ENCODE data around the gene MACROD1. TPM values are rescaled to one million over a fixed set of nuclear protein-coding genes. Genes with fewer than 3 reads are reported as not detected.

The MACROD1 gene
- total RNA-seq, 2 donors from 2014 or later: 24.7 to 65.4 TPM

DNA sequence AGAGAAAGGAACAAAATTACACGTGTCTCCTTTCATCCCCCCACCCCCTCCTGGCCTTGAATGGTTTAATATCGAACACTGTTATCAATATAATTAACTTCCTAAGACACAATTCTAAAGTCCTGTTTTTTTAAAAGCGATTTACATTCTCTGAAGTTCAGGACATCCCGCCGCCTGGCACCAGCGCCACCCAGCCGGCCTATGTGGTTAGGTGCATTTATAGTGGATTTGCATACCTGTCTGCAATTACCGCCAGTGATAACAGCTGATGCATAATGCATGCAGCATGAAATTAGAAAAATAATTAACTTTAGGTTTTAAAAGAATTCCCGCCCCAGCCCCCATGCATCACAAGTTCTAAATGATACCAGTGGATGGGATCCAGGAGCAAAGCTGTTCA, 58.6 kb downstream of the MACROD1 start:
- TF ChIP-seq POLR2A (IDR thresholded peaks at IDR 0.05) (no peak), CTCF (IDR thresholded peaks at IDR 0.05) (no peak)
- no peaks in the 10 kb centered on the region for H3K36me3 ChIP-seq (replicated peaks in 1 of 2; ENCODE audit: insufficient read depth in 1 of 2, low read depth in 2 of 2)
- H3K27me3 ChIP-seq: no peaks in the 10 kb centered on the region
- intact Hi-C loops (cut with DNase I): no loop called here
- no peaks in the 10 kb centered on the region for H3K4me1 ChIP-seq
- 80 to 82% methylated on average over 9 of the region's 9 CpGs for WGBS, 2 donors
- ATAC-seq: no peak
- no peak overlapping the region for H3K4me3 ChIP-seq
- no peak for DNase-seq
- no peaks in the 10 kb centered on the region for H3K9me3 ChIP-seq
- H3K27ac ChIP-seq: no peak overlapping the region

DNA sequence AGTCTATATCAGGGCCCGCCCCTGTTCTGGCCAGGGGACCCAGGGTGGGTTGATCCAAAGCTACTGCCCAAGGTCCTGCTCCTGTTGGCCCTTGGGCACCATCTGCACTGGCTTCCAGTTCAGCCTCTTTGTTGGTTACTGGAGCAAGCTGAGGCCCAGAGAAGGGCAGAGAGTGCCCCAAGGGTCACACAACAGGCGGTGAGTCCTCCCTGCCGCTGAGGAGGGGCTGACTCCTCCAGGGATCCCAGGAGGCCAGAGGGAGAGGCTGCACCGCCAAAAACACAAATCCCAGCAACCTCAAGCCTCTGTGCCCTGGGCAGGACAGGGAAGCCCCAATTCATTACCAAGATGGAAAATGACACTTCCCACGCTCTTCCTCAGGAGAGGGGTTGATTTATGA, 61.3 kb downstream of the MACROD1 start:
- no peak for TF ChIP-seq CTCF (IDR thresholded peaks at IDR 0.05)
- TF ChIP-seq POLR2A (IDR thresholded peaks at IDR 0.05): no peak
- no peak overlapping the region for H3K4me3 ChIP-seq
- no peak overlapping the region for H3K27ac ChIP-seq
- DNase-seq: no peak
- intact Hi-C loops (cut with DNase I): no loop called here
- H3K9me3 ChIP-seq: no peaks in the 10 kb centered on the region
- H3K4me1 ChIP-seq: no peaks in the 10 kb centered on the region
- H3K27me3 ChIP-seq: no peaks in the 10 kb centered on the region
- WGBS, 2 donors: 96 to 100% methylated on average over 4 to 5 of the region's 5 CpGs
- H3K36me3 ChIP-seq (replicated peaks in 1 of 2; ENCODE audit: insufficient read depth in 1 of 2, low read depth in 2 of 2): no peaks in the 10 kb centered on the region
- no peak for ATAC-seq

DNA sequence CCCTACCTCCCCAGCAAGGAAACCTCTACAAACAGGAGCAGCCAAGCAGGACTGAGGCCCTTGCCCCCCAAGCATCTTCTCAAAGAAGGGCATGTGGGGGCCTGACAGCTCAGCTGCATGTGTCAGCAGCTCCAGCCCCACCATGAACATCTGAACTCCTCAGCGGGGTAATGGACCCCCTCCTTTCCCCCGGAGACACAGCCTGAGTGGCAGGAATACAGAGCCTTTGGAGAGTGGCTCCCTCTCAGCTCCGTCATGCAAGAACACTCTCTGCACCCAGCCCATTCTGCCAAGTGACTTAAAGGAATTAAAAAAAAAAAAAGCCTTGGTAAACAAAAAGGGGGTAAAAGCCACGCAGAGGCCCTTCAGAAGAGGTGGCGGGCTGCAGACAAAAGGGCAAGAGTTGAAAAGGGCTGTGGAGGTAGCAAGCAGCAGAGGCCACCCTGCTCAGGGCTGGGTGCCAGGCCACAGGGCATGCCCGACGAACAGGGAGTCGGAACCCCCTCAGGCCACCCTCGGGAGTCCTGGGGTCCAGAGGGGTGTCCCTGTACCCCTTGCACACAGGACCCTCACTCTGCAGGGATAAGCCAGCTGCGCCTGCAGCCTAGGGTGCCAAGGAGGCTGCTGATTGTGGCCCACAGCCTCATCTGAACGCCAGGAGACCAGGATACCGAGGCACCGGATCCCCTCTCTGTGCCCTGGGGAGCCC, 62.5 kb downstream of the MACROD1 start:
- no peak for TF ChIP-seq POLR2A (IDR thresholded peaks at IDR 0.05)
- no peak for ATAC-seq

DNA sequence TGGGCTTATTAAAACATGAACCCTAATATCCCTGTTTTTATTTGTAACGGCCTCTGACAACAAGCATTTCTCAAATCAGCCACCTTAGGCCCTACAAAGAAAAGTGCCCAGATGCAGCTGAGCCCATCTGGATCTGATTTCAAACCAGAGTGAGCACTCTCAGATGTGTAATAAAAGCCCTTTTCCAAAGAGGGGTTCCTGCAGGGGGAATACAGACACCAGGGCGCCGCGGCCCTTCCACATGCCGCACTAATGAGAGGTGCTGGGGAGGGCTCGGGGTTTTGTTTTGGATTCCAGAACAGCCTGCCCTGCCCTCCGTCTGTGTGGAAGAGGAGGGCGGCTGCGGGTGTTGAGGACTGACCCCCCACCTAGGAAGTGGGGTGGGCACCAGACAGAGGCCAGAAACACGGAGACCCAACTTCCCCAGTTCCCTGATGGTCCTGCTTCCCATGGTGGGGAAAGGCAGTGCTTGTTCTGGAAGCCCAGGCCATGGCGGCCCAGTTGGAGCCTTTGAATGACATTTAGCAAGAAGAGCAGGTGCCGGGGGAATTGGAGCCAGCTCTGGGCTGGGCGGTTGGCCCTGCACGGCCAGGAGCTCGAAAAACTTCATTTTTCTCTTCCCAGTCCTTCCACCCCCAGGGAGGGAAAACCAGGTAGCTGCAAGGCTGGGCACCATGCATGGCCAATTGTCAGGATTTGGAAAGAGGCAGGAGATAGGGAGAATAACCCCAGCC, 63.7 kb downstream of the MACROD1 start:
- WGBS, 2 donors: 94 to 98% methylated on average over 13 to 15 of the region's 15 CpGs
- TF ChIP-seq POLR2A (IDR thresholded peaks at IDR 0.05): no peak
- TF ChIP-seq CTCF (IDR thresholded peaks at IDR 0.05): no peak
- no peaks in the 10 kb centered on the region for H3K4me1 ChIP-seq
- no peak overlapping the region for H3K4me3 ChIP-seq
- no peaks in the 10 kb centered on the region for H3K36me3 ChIP-seq (replicated peaks in 1 of 2; ENCODE audit: insufficient read depth in 1 of 2, low read depth in 2 of 2)
- H3K9me3 ChIP-seq: no peaks in the 10 kb centered on the region
- ATAC-seq (no peak), DNase-seq (no peak)
- intact Hi-C loops (cut with DNase I): no loop called here
- H3K27me3 ChIP-seq: no peaks in the 10 kb centered on the region
- no peak overlapping the region for H3K27ac ChIP-seq

More for the DNA sequence above, 62.5 kb downstream of the MACROD1 start:
- 89 to 93% methylated on average over 9 to 11 of the region's 13 CpGs for WGBS, 2 donors
- H3K27ac ChIP-seq: no peak overlapping the region
- no peaks in the 10 kb centered on the region for H3K27me3 ChIP-seq
- no peaks in the 10 kb centered on the region for H3K4me1 ChIP-seq
- intact Hi-C loops (cut with DNase I): no loop called here
- no peaks in the 10 kb centered on the region for H3K9me3 ChIP-seq
- no peak overlapping the region for H3K4me3 ChIP-seq
- no peak for DNase-seq
- no peaks in the 10 kb centered on the region for H3K36me3 ChIP-seq (replicated peaks in 1 of 2; ENCODE audit: insufficient read depth in 1 of 2, low read depth in 2 of 2)

DNA sequence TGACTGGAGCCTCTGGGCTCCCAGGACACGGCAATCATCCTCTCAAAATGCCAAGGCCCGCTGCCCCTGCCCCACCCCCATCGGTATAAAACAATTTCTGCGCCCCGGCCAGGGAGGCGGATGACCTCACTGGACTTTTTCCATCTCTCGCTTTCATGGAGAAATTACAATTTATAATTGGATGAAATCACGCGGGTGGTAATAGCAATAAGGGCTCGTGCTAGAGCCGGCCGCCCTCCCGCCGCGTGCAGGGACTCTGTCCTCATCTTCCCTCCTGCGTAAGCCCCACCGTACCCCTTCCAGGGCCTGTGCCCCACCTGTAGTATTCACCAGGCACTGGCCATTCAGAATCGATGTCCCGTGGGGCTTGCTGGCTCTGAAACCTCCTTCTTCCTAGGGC, 64.5 kb downstream of the MACROD1 start:
- no peak overlapping the region for H3K4me3 ChIP-seq
- H3K27me3 ChIP-seq: no peaks in the 10 kb centered on the region
- no peaks in the 10 kb centered on the region for H3K36me3 ChIP-seq (replicated peaks in 1 of 2; ENCODE audit: insufficient read depth in 1 of 2, low read depth in 2 of 2)
- no peak for TF ChIP-seq CTCF (IDR thresholded peaks at IDR 0.05)
- TF ChIP-seq POLR2A (IDR thresholded peaks at IDR 0.05): no peak
- 95 to 96% methylated on average over 19 of the region's 19 CpGs for WGBS, 2 donors
- DNase-seq (no peak), ATAC-seq (no peak)
- no peak overlapping the region for H3K27ac ChIP-seq
- no peaks in the 10 kb centered on the region for H3K9me3 ChIP-seq
- intact Hi-C loops (cut with DNase I): no loop called here
- no peaks in the 10 kb centered on the region for H3K4me1 ChIP-seq
